H1 (cell line): ENCODE measurements around the gene MAP3K1. TPM values are rescaled to one million over a fixed set of nuclear protein-coding genes. Genes with fewer than 3 reads are reported as not detected.

Experiments
- JUND ChIP-seq: IDR thresholded peaks from 2 replicates; pipeline ENCODE4 v1.6.1; 2011; ENCODE audit warnings: mild to moderate bottlenecking, improper control_type of control experiment, low read length
- polyA plus RNA-seq, 7 experiments: library from polyadenylated mRNA; depleted of rRNA in 3 of 7; stranded (reverse) in 5 of 7; unstranded in 2 of 7; fragments of >200 nt in 5 of 7; fragments of 200-250 nt in 2 of 7; gene quantifications; 1 replicate in 5 of 7; 2 replicates in 1 of 7; 4 replicates in 1 of 7; pipeline versions ENCODE4 v1.2.1 to v1.2.3, GENCODE V29; 2011 to 2013; ENCODE audit warnings: missing spikeins in 2 of 7, mixed read lengths in 2 of 7
- total RNA-seq: library from RNA; stranded (reverse); fragmentation: NEBNext Ultra II Directional; extraction: Animal tissue kit (Norgen Biotek cat#: 25700); gene quantifications from 2 replicates; pipeline ENCODE4 v1.2.1, GENCODE V29; 2021

MAP3K1 gene
- total and polyA plus RNA-seq, 2 of the 8 experiments (the other 6 are each of a cell fraction or from before 2014, with no cell fraction given): 3.9 to 11.8 TPM

DNA sequence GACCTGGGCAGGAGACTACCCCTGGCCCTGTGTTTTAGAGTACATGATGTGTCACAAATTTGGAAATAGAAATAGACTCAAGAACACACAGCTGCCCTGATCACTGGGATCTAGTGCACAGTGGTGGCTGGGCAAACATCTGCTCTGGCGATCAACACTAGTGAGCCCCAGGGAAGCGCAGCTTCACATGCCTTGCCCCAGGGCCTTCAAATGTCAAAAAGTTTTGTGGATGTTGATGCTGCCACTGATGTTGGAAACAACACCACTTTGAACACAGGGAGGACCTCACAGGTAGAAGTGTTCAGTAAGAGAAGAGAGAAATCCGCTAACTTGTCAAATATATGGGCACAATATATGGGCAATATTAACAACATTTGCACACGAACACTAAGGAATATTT is 7.1 kb upstream of the MAP3K1 start (continued):
- no peak for TF ChIP-seq JUND
- TF ChIP-seq, all 59 proteins: peak for 0
